ENCODE data around the gene GALNT1. TPM values are rescaled to one million over a fixed set of nuclear protein-coding genes. Genes with fewer than 3 reads are reported as not detected.

The GALNT1 gene
- total RNA-seq, 1 donor = 796 TPM

DNA sequence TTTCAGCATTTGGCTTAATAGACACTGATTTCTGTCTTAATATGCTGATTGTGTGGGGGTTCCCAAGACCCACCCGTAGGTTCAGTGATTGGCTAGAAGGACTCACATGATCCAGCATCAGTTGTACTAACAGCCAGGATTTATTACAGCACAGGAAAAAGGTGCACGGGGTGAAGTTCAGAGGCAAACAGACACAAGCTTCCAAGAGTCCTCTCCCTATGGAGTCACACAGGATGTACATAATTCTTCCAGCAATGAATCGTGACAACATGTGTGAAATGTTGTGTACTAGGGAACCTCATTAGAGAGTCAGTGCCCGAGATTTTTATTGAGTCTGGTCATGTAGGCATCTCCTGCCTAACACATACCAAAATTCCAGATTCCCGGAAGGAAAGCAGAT is 52.8 kb downstream of the GALNT1 start:
- Histone ChIP-seq H3K79me2 (ENCODE audit: insufficient read depth, low read length) (peaks cover 63% of the 10 kb centered on the region), H3K27ac (ENCODE audit: low read depth, low read length) (peak overlapping the region; percentile 43), H3K4me2 (ENCODE audit: insufficient read depth, low read length) (no peak overlapping the region), H3K4me1 (ENCODE audit: insufficient read depth, low read length) (peaks cover 11% of the 10 kb centered on the region), H4K20me1 (ENCODE audit: insufficient read depth, low read length) (peaks cover 47% of the 10 kb centered on the region), H3K4me3 (ENCODE audit: insufficient read depth, low read length) (no peak overlapping the region), H2AFZ (ENCODE audit: low read length) (no peak overlapping the region), H3K36me3 (ENCODE audit: insufficient read depth, low read length) (peaks cover 4% of the 10 kb centered on the region), H3K9me3 (ENCODE audit: low read depth, low read length) (no peaks in the 10 kb centered on the region), H3K27me3 (ENCODE audit: insufficient read depth, low read length) (no peaks in the 10 kb centered on the region)
- no peak for DNase-seq (ENCODE audit: insufficient read length, low spot score, missing footprints)
- no peak for TF ChIP-seq CTCF (IDR thresholded peaks at IDR 0.05; ENCODE audit: extremely low read depth, low read depth, low read length)

DNA sequence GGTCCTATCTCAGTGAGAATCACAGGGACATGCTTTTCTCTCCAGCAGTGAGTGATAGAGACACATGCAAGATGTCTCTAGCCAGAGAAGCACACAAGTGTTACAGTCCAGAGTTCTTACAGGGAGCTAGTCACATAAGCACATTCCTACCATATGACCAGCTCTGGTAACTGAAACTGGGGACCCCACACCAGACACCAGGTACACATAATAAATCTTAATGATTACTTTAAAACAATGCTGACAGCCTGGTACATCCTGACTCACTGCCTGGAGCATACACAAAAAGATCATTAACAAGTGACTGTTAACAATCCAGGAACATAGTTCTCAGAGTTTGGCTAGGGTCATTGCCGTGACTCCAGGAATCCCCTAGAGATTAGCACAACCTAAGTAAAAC is 53.6 kb downstream of the GALNT1 start:
- Histone ChIP-seq H2AFZ (ENCODE audit: low read length) (no peak overlapping the region), H3K9me3 (ENCODE audit: low read depth, low read length) (no peaks in the 10 kb centered on the region), H3K4me3 (ENCODE audit: insufficient read depth, low read length) (no peak overlapping the region), H4K20me1 (ENCODE audit: insufficient read depth, low read length) (peaks cover 47% of the 10 kb centered on the region), H3K27ac (ENCODE audit: low read depth, low read length) (peak overlapping the region; percentile 43), H3K79me2 (ENCODE audit: insufficient read depth, low read length) (peaks cover 67% of the 10 kb centered on the region), H3K36me3 (ENCODE audit: insufficient read depth, low read length) (peaks cover 4% of the 10 kb centered on the region), H3K4me2 (ENCODE audit: insufficient read depth, low read length) (no peak overlapping the region), H3K4me1 (ENCODE audit: insufficient read depth, low read length) (peaks cover 11% of the 10 kb centered on the region), H3K27me3 (ENCODE audit: insufficient read depth, low read length) (no peaks in the 10 kb centered on the region)
- peak; percentile 67 for DNase-seq (ENCODE audit: insufficient read length, low spot score, missing footprints)
- no peak for TF ChIP-seq CTCF (IDR thresholded peaks at IDR 0.05; ENCODE audit: extremely low read depth, low read depth, low read length)

DNA sequence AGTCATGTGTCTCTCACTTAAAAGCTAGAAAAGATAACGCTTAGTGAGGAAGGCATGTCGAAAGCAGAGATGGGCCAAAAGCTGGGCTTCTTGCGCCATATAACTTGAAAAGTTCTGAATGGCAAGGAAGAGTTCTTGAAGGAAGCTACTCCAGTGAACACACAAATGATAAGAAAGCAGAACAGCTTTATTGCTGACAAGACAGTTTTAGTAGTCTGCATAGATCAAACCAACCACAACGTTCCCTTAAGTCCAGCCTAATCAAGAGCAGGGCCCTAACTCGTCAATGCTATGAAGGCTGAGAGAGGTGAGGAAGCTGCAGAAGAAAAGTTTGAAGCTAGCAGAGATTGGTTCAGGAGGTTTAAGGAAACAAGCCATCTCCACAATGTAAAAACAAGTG is 55.7 kb downstream of the GALNT1 start:
- Histone ChIP-seq H3K27me3 (ENCODE audit: insufficient read depth, low read length) (no peaks in the 10 kb centered on the region), H3K79me2 (ENCODE audit: insufficient read depth, low read length) (peaks cover 88% of the 10 kb centered on the region), H3K4me2 (ENCODE audit: insufficient read depth, low read length) (no peak overlapping the region), H3K9me3 (ENCODE audit: low read depth, low read length) (no peaks in the 10 kb centered on the region), H3K36me3 (ENCODE audit: insufficient read depth, low read length) (peaks cover 12% of the 10 kb centered on the region), H3K4me1 (ENCODE audit: insufficient read depth, low read length) (peaks cover 14% of the 10 kb centered on the region), H2AFZ (ENCODE audit: low read length) (no peak overlapping the region), H4K20me1 (ENCODE audit: insufficient read depth, low read length) (peaks cover 64% of the 10 kb centered on the region), H3K4me3 (ENCODE audit: insufficient read depth, low read length) (no peak overlapping the region), H3K27ac (ENCODE audit: low read depth, low read length) (no peak overlapping the region)
- no peak for TF ChIP-seq CTCF (IDR thresholded peaks at IDR 0.05; ENCODE audit: extremely low read depth, low read depth, low read length)
- DNase-seq (ENCODE audit: insufficient read length, low spot score, missing footprints) = no peak

DNA sequence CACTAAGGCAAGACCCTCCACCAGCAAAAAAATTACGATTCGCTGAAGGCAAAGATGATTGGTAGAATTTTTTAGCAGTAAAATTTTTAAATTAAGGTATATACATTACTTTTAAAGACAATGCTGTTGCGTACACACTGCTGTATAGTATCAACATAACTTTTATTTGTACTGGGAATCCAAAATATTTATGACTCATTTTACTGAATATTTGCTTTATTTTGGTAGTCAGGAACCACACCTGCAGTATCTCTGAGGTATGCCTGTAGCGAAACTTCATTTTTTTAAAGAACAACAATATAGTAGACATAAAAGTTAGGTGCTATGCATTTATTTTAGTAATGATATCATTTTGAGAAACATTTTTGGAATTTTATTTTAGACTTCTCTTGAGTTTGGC is 57.8 kb downstream of the GALNT1 start:
- Histone ChIP-seq H3K36me3 (ENCODE audit: insufficient read depth, low read length) (peaks cover 12% of the 10 kb centered on the region), H3K27me3 (ENCODE audit: insufficient read depth, low read length) (no peaks in the 10 kb centered on the region), H4K20me1 (ENCODE audit: insufficient read depth, low read length) (peaks cover 77% of the 10 kb centered on the region), H3K4me3 (ENCODE audit: insufficient read depth, low read length) (no peak overlapping the region), H3K9me3 (ENCODE audit: low read depth, low read length) (no peaks in the 10 kb centered on the region), H3K79me2 (ENCODE audit: insufficient read depth, low read length) (peaks cover 98% of the 10 kb centered on the region), H3K4me2 (ENCODE audit: insufficient read depth, low read length) (no peak overlapping the region), H2AFZ (ENCODE audit: low read length) (no peak overlapping the region), H3K4me1 (ENCODE audit: insufficient read depth, low read length) (peaks cover 19% of the 10 kb centered on the region), H3K27ac (ENCODE audit: low read depth, low read length) (no peak overlapping the region)
- DNase-seq (ENCODE audit: insufficient read length, low spot score, missing footprints) = no peak
- no peak for TF ChIP-seq CTCF (IDR thresholded peaks at IDR 0.05; ENCODE audit: extremely low read depth, low read depth, low read length)

Data from osteoblast (primary cell).